BLaER1 treated with 17β-estradiol and CSF1 and Interleukin-3, amounts not matched to agents 10 nM and 100 nM (cell line): ENCODE data around the gene C1orf87.

Experiments
- H3K27ac ChIP-seq, 11 experiments: shearing (Covaris generic); formaldehyde crosslinking; 2 replicates each; pipeline ENCODE4 v1.8.1; 2022
- H3K27me3 ChIP-seq, 11 experiments: shearing (Covaris generic); formaldehyde crosslinking; 2 replicates each; pipeline ENCODE4 v1.8.1; 2022
- H3K36me3 ChIP-seq, 11 experiments: shearing (Covaris generic); formaldehyde crosslinking; 2 replicates each; pipeline ENCODE4 v1.8.1; 2022
- H3K4me1 ChIP-seq, 10 experiments: shearing (Covaris generic); formaldehyde crosslinking; 2 replicates each; pipeline ENCODE4 v1.8.1; 2022
- H3K4me2 ChIP-seq, 11 experiments: shearing (Covaris generic); formaldehyde crosslinking; 2 replicates each; pipeline ENCODE4 v1.8.1; 2022
- H3K4me3 ChIP-seq, 10 experiments: shearing (Covaris generic); formaldehyde crosslinking; 2 replicates each; pipeline ENCODE4 v1.8.1; 2022
- H3K9ac ChIP-seq, 11 experiments: shearing (Covaris generic); formaldehyde crosslinking; 2 replicates each; pipeline ENCODE4 v1.8.1; 2022
- H3K9me3 ChIP-seq, 11 experiments: shearing (Covaris generic); formaldehyde crosslinking; replicated peaks in 1 of 11; 2 replicates each; pipeline ENCODE4 v1.8.1; 2022
- H4K20me1 ChIP-seq, 11 experiments: shearing (Covaris generic); formaldehyde crosslinking; 2 replicates each; pipeline ENCODE4 v1.8.1; 2022
- Cebpa-rat ChIP-seq, 11 experiments: shearing (Covaris generic); IDR thresholded peaks; 2 replicates each; pipeline ENCODE4 v1.8.1; 2022

C1orf87 gene

DNA sequence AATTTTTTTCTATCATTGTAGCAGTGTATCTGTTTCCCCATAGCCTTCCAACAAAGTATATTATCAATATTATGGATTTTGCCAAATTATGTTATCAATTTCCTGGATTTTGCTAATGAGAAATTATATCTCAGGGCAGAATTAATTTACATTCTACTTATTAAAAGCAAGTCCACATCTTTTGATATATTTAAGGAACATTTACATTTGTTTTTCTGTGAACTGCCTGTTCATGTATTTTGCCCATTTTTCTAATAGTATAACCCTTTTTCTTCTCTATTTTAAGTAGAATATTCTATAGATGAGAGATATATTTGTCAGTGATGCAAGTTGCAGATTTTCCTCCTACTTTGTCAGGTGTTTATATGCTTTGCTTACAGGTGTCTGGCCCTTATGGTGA, 24.4 kb downstream of the C1orf87 start:
- Histone ChIP-seq H4K20me1 (no peaks in the 10 kb centered on the region), H3K9ac (no peak overlapping the region), H3K4me1 (no peaks in the 10 kb centered on the region), H3K36me3 (no peaks in the 10 kb centered on the region), H3K27ac (no peak overlapping the region), H3K27me3 (no peaks in the 10 kb centered on the region), H3K4me2 (no peak overlapping the region), H3K9me3 (peaks cover 7 to 21% (median 16%) of the 10 kb centered on the region in 11 experiments; a peak in 14 of 22 replicates), H3K4me3 (no peak overlapping the region)
- TF ChIP-seq Cebpa-rat (IDR thresholded peaks at IDR 0.05) = no peak

DNA sequence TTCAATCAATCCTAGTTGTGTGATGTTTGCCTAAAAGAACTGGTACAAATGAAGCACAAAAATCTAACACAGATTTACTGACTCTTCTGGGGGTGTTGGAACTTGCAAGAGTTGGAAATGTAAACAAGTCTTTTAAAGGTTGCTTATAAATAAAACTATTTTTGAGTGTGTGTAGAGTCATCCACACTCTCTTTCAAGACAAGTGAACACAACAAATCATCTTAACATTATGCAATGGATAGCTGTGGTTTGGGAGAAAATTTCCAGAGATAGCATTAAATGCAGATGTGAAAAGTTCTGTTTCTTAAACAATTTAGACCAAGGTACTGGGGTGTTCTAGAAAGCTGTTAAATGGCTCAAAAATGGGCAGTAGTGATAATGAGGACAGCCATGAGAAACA, 28.7 kb downstream of the C1orf87 start:
- peaks cover 6 to 15% (median 10%) of the 10 kb centered on the region in 11 experiments; a peak in 14 of 22 replicates for H3K9me3 ChIP-seq
- H3K4me2 ChIP-seq = no peak overlapping the region
- no peaks in the 10 kb centered on the region for H3K4me1 ChIP-seq
- no peaks in the 10 kb centered on the region for H3K36me3 ChIP-seq
- TF ChIP-seq Cebpa-rat (IDR thresholded peaks at IDR 0.05) = no peak
- no peaks in the 10 kb centered on the region for H4K20me1 ChIP-seq
- no peak overlapping the region for H3K4me3 ChIP-seq
- H3K9ac ChIP-seq = no peak overlapping the region
- H3K27ac ChIP-seq = no peak overlapping the region
- no peaks in the 10 kb centered on the region for H3K27me3 ChIP-seq

DNA sequence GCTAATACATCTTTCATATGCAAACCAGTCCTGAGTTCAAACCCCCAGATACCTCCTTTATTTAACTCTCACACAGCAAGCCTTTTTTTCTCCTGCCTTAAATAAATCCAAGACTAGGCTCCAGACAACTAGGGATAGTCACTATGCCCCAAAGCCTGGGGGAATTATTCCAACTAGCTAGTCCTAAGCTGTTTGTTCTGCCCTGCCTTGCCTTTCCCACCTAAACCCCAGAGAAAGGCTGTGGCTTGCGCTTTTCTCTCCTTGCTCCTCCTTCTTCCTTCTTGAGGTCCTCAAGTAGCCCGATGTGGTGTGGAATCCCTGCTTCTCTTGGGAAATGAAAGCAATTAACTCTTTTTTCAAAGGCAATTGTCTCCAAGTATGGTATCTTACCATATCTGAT, 31.8 kb downstream of the C1orf87 start:
- Histone ChIP-seq H3K4me2 (no peak overlapping the region), H3K27me3 (no peaks in the 10 kb centered on the region), H4K20me1 (no peaks in the 10 kb centered on the region), H3K9ac (no peak overlapping the region), H3K4me3 (no peak overlapping the region), H3K9me3 (no peaks in the 10 kb centered on the region), H3K4me1 (no peaks in the 10 kb centered on the region), H3K27ac (no peak overlapping the region), H3K36me3 (no peaks in the 10 kb centered on the region)
- TF ChIP-seq Cebpa-rat (IDR thresholded peaks at IDR 0.05) = no peak

DNA sequence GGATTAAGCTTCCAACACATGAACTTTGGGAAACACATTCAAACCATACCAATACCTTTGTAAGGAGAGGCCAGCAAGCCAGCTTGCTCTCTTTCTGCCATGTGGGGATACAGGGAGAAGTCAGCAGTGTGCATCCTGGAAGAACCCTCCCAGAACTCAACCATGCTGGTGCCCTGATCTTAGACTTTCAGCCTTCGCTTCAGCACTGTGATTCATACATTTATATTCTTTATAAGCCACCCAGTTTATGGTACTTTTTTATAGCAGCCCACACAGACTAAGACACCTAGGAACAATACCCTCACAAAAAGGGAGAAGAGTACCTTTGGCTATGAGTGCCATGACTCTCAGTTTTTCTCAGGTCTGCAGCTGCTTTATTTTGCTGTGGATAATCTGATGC, 35.9 kb downstream of the C1orf87 start:
- Histone ChIP-seq H3K4me2 (no peak overlapping the region), H3K27ac (no peak overlapping the region), H4K20me1 (no peaks in the 10 kb centered on the region), H3K36me3 (no peaks in the 10 kb centered on the region), H3K27me3 (no peaks in the 10 kb centered on the region), H3K9ac (no peak overlapping the region), H3K4me1 (peaks cover 0 to 18% (median 2%) of the 10 kb centered on the region in 10 experiments; a peak in 6 of 20 replicates), H3K4me3 (no peak overlapping the region), H3K9me3 (no peaks in the 10 kb centered on the region)
- TF ChIP-seq Cebpa-rat (IDR thresholded peaks at IDR 0.05) = no peak

DNA sequence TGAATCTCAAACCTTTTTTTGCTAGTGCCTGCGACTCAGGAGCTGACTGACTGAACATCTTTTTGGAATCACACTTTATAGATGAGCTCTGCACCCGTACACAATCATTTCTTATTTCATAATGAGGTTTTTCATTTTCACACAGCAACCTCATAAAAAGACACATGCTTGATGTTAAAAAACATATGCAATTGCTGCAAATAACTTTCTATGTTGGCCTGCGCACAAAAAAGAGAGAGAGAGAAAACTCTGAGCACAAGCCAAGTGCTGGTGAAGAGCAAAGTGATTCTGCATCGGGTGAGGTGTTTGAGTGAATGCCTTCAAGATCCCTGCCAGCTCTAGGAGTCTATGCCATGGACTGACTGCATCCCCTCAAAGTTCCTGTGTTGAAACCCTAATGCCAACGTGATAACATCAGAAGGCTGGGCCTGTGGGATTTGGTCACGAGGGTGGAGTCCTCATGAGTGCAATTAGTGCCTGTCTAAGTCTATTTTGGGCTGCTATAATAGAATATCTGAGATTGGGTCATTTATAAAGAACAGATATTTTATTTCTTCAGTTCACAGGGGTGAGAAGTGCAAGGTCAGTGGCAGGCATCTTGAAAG, 36.6 kb downstream of the C1orf87 start:
- TF ChIP-seq Cebpa-rat (IDR thresholded peaks at IDR 0.05) = no peak
- peaks cover 0 to 18% (median 2%) of the 10 kb centered on the region in 10 experiments; a peak in 6 of 20 replicates for H3K4me1 ChIP-seq
- no peak overlapping the region for H3K27ac ChIP-seq
- H4K20me1 ChIP-seq = no peaks in the 10 kb centered on the region
- H3K9me3 ChIP-seq = no peaks in the 10 kb centered on the region
- no peaks in the 10 kb centered on the region for H3K36me3 ChIP-seq
- no peak overlapping the region for H3K4me2 ChIP-seq
- no peak overlapping the region for H3K4me3 ChIP-seq
- no peak overlapping the region for H3K9ac ChIP-seq
- no peaks in the 10 kb centered on the region for H3K27me3 ChIP-seq

DNA sequence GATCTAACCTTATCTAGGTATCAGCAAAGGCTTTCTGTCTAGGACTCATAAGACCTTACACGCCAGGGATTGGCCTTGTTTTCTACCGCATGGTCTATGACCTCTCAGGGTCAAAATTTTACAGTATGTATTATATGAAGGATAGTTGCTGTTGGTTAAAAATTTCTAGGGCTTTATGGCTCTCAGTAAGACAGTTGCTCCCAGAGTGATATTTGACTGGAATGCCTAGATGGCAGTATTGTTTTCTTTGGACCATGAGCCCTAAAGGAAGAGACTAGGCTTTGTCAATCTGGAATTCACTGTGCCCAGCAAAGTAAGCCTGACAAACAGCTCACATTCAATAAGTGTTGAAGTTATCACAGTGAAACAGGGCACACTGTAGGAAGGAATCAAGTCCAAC, 37.6 kb downstream of the C1orf87 start:
- no peak for TF ChIP-seq Cebpa-rat (IDR thresholded peaks at IDR 0.05)
- no peak overlapping the region for H3K4me2 ChIP-seq
- no peak overlapping the region for H3K9ac ChIP-seq
- no peaks in the 10 kb centered on the region for H3K9me3 ChIP-seq
- no peaks in the 10 kb centered on the region for H4K20me1 ChIP-seq
- no peaks in the 10 kb centered on the region for H3K36me3 ChIP-seq
- no peak overlapping the region for H3K4me3 ChIP-seq
- peaks cover 0 to 18% (median 2%) of the 10 kb centered on the region in 10 experiments; a peak in 6 of 20 replicates for H3K4me1 ChIP-seq
- H3K27me3 ChIP-seq = no peaks in the 10 kb centered on the region
- H3K27ac ChIP-seq = no peak overlapping the region

DNA sequence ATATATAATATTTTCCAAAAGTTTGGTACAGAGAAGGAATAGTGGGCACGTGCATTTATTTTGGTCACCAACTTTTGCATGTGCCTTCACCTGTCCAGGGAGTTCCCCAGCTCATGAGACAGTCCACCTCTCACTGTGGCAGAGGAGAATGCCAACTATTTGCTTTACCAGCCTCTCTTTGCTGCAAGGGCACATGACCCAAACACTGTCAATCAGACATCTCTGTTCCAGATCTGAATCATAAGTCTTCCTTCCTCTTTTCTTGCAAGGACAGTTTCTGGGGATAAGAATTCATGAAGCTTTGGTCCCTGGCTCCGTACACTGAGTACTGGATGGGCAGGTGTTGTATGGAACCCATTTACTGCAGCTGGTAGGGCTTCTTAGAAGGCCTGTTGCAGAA, 38.6 kb downstream of the C1orf87 start:
- Histone ChIP-seq H3K9me3 (no peaks in the 10 kb centered on the region), H3K4me2 (peak overlapping the region in 2 of 11 experiments; percentile 60 to 61; a peak in 4 of 22 replicates), H3K4me1 (peaks cover 0 to 18% (median 2%) of the 10 kb centered on the region in 10 experiments; a peak in 6 of 20 replicates), H3K36me3 (no peaks in the 10 kb centered on the region), H4K20me1 (no peaks in the 10 kb centered on the region), H3K4me3 (no peak overlapping the region), H3K27ac (no peak overlapping the region), H3K9ac (no peak overlapping the region), H3K27me3 (no peaks in the 10 kb centered on the region)
- no peak for TF ChIP-seq Cebpa-rat (IDR thresholded peaks at IDR 0.05)

DNA sequence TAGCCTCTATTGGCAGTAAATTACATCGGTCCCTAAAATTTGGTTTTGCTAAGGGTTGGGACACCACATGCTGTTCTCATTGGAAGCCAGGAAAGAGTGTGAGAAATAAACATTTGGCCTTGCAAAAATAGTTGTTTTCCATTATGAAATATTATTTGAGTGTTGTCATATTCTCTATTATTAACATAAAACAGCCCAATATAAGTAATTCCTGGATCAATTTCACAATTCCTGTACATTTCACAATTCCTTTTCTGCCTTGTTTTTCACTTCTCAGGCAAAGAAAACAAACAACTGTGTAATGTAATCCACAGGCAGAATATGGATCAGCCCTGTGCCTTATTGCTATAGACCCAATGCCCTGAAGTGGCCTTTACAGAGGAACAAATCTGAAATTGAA, 40.5 kb downstream of the C1orf87 start:
- Histone ChIP-seq H4K20me1 (no peaks in the 10 kb centered on the region), H3K4me2 (no peak overlapping the region), H3K9ac (no peak overlapping the region), H3K4me1 (peaks cover 0 to 18% (median 2%) of the 10 kb centered on the region in 10 experiments; a peak in 6 of 20 replicates), H3K4me3 (no peak overlapping the region), H3K27ac (no peak overlapping the region), H3K9me3 (no peaks in the 10 kb centered on the region), H3K27me3 (no peaks in the 10 kb centered on the region), H3K36me3 (no peaks in the 10 kb centered on the region)
- no peak for TF ChIP-seq Cebpa-rat (IDR thresholded peaks at IDR 0.05)

- no peaks in the 10 kb centered on the region for H3K27me3 ChIP-seq
- H3K4me1 ChIP-seq = peaks cover 0 to 18% (median 2%) of the 10 kb centered on the region in 10 experiments; a peak in 6 of 20 replicates
- no peaks in the 10 kb centered on the region for H3K36me3 ChIP-seq
- H3K9ac ChIP-seq = no peak overlapping the region
- no peaks in the 10 kb centered on the region for H4K20me1 ChIP-seq
- H3K27ac ChIP-seq = no peak overlapping the region
- H3K4me3 ChIP-seq = no peak overlapping the region
- no peak overlapping the region for H3K4me2 ChIP-seq
- TF ChIP-seq Cebpa-rat (IDR thresholded peaks at IDR 0.05) = no peak
- no peaks in the 10 kb centered on the region for H3K9me3 ChIP-seq
Observed at GRCh38 chr1:60031146-60031545, 42.4 kb downstream of the C1orf87 start.

DNA sequence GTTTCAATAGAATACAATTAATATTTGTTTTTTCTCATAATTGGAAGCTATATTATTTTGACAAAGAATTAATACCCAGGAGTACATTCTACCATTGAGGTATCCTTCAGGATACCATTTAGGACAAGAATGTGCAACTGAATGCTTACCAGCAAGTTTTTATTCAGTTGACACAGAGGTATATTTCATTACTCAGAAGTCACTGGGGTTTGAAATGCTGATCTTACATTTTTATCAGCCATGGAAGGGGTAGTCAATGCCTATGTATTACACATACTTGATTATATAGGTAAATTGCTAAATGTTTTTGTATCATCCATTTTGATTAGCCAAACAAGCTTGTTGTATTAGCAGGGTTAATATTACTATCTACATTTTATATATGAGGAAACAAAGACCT, 48.0 kb downstream of the C1orf87 start:
- Histone ChIP-seq H3K27ac (no peak overlapping the region), H3K4me1 (no peaks in the 10 kb centered on the region), H3K4me3 (no peak overlapping the region), H3K27me3 (no peaks in the 10 kb centered on the region), H3K9ac (no peak overlapping the region), H3K4me2 (no peak overlapping the region), H4K20me1 (no peaks in the 10 kb centered on the region), H3K9me3 (no peaks in the 10 kb centered on the region), H3K36me3 (no peaks in the 10 kb centered on the region)
- TF ChIP-seq Cebpa-rat (IDR thresholded peaks at IDR 0.05) = no peak
